SK-N-SH treated with all-trans-retinoic acid at 6 μM for 48 hours (cell line): Measurements from ENCODE around the gene MRPL38.

ENCODE experiments used
- ARNTL ChIP-seq: fragments of 450-650 bp; formaldehyde crosslinking; IDR thresholded peaks from 2 replicates; pipeline ENCODE4 v1.5.0; 2020; ENCODE audit warnings: low read depth, mild to moderate bottlenecking, moderate library complexity, borderline replicate concordance
- CSDC2 ChIP-seq: fragments of 250-450 bp; sonication (Bioruptor Pico); IDR thresholded peaks from 2 replicates; pipeline ENCODE4 v1.5.0; 2020; ENCODE audit warnings: mild to moderate bottlenecking, moderate library complexity
- GLIS3 ChIP-seq: fragments of 250-450 bp; sonication (Bioruptor Pico); IDR thresholded peaks from 2 replicates; pipeline ENCODE4 v1.5.0; 2020; ENCODE audit warnings: mild to moderate bottlenecking, moderate library complexity
- ISL1 ChIP-seq: fragments of 250-450 bp; sonication (Bioruptor Pico); IDR thresholded peaks from 2 replicates; pipeline ENCODE4 v2.1.2; 2022; ENCODE audit warnings: mild to moderate bottlenecking, moderate library complexity
- OSR1 ChIP-seq: fragments of 250-450 bp; sonication (Bioruptor Pico); IDR thresholded peaks from 2 replicates; pipeline ENCODE4 v1.8.0; 2022; ENCODE audit warnings: moderate library complexity, mild to moderate bottlenecking, inconsistent platforms
- PATZ1 ChIP-seq: fragments of 250-450 bp; sonication (Bioruptor Pico); IDR thresholded peaks from 2 replicates; pipeline ENCODE4 v1.8.0; 2020; ENCODE audit warnings: mild to moderate bottlenecking, moderate library complexity, borderline replicate concordance
- POU6F1 ChIP-seq: fragments of 250-450 bp; sonication (Bioruptor Pico); IDR thresholded peaks from 2 replicates; pipeline ENCODE4 v1.8.0; 2021; ENCODE audit warnings: low read depth, mild to moderate bottlenecking, moderate library complexity, borderline replicate concordance
- PPARA ChIP-seq: fragments of 250-450 bp; sonication (Bioruptor Pico); IDR thresholded peaks from 2 replicates; pipeline ENCODE4 v1.5.0; 2020; ENCODE audit warnings: mild to moderate bottlenecking, borderline replicate concordance
- RARB ChIP-seq: fragments of 250-450 bp; sonication (Bioruptor Pico); IDR thresholded peaks from 2 replicates; pipeline ENCODE4 v1.8.0; 2021; ENCODE audit warnings: mild to moderate bottlenecking, moderate library complexity
- SNAI2 ChIP-seq: fragments of 250-450 bp; sonication (Bioruptor Pico); IDR thresholded peaks from 2 replicates; pipeline ENCODE4 v1.5.0; 2020; ENCODE audit warnings: mild to moderate bottlenecking, moderate library complexity
- TOX ChIP-seq: fragments of 250-450 bp; sonication (Bioruptor Pico); IDR thresholded peaks from 2 replicates; pipeline ENCODE4 v1.8.0; 2021; ENCODE audit warnings: mild to moderate bottlenecking, moderate library complexity, borderline replicate concordance
- TSHZ2 ChIP-seq: fragments of 250-450 bp; sonication (Bioruptor Pico); IDR thresholded peaks from 2 replicates; pipeline ENCODE4 v1.5.0; 2020; ENCODE audit warnings: mild to moderate bottlenecking, moderate library complexity
- ZFP3 ChIP-seq: fragments of 250-450 bp; sonication (Bioruptor Pico); IDR thresholded peaks from 2 replicates; pipeline ENCODE4 v1.5.0; 2020; ENCODE audit warnings: mild to moderate bottlenecking, moderate library complexity

- TF ChIP-seq ARNTL (CRISPR knock-in tag) (no peak), PPARA (CRISPR knock-in tag) (no peak), RARB (CRISPR knock-in tag) (no peak), ZFP3 (no peak), SNAI2 (CRISPR knock-in tag) (no peak), ISL1 (CRISPR knock-in tag) (no peak), POU6F1 (CRISPR knock-in tag) (no peak), TSHZ2 (CRISPR knock-in tag) (no peak), TOX (no peak), CSDC2 (CRISPR knock-in tag) (no peak), GLIS3 (CRISPR knock-in tag) (no peak), PATZ1 (CRISPR knock-in tag) (no peak), OSR1 (no peak)
These were observed 14.9 kb upstream of the MRPL38 start for GRCh38 chr17:75919611-75920010.
